Measurements from ENCODE around the gene TNFRSF12A. TPM values are rescaled to one million over a fixed set of nuclear protein-coding genes. Genes with fewer than 3 reads are reported as not detected.
A peak's percentile ranks its signal among the peaks of the same experiment; 100 is the strongest.

TNFRSF12A gene
- total and polyA plus RNA-seq, 9 of the 15 experiments (the other 6 are each of a cell fraction or from before 2014, with no cell fraction given): 0.41 to 61.8 (median 26.5) TPM

GRCh38 chr16:3023669-3024478 is 3.7 kb downstream of the TNFRSF12A start, which contains the start of the genes HCFC1R1 and THOC6 (continued):
- TF ChIP-seq ZBTB40 (IDR thresholded peaks at IDR 0.05): peak; percentile 79
- no peak for TF ChIP-seq ZBTB40 (CRISPR knock-in tag; IDR thresholded peaks at IDR 0.05)
- TF ChIP-seq VEZF1 (CRISPR knock-in tag; IDR thresholded peaks at IDR 0.05): peak; percentile 56
- TF ChIP-seq TRIM24 (IDR thresholded peaks at IDR 0.05): no peak; a peak in 2 of 4 replicates
- no peak for TF ChIP-seq HMBOX1 (IDR thresholded peaks at IDR 0.05)
- no peak; the same call in none of the 2 replicates for TF ChIP-seq CBX1 (IDR thresholded peaks at IDR 0.05; ENCODE audit: low read depth)
- TF ChIP-seq HOXB6 (CRISPR knock-in tag; IDR thresholded peaks at IDR 0.05; ENCODE audit: borderline replicate concordance): no peak
- TF ChIP-seq GTF3C2 (IDR thresholded peaks at IDR 0.05; ENCODE audit: borderline replicate concordance, extremely low read depth, insufficient read length): no peak
- TF ChIP-seq ZNF707 (CRISPR knock-in tag; conservative IDR thresholded peaks at IDR 0.05): no peak
- TF ChIP-seq DPF2 (IDR thresholded peaks at IDR 0.05): no peak
- TF ChIP-seq ZNF263 (CRISPR knock-in tag; IDR thresholded peaks at IDR 0.05; ENCODE audit: borderline replicate concordance): peak; percentile 48; the same call in 1 of the 2 replicates
- TF ChIP-seq RBM25 (IDR thresholded peaks at IDR 0.05; ENCODE audit: low read depth, low read length, severe bottlenecking): no peak

Measured in K562 (cell line).